ENCODE measurements around the gene C22orf31. TPM values are rescaled to one million over a fixed set of nuclear protein-coding genes. Genes with fewer than 3 reads are reported as not detected.

Gene C22orf31
- total and polyA plus RNA-seq, 2 experiments from 2014 or later: 0.36 TPM; not detected in 1

DNA sequence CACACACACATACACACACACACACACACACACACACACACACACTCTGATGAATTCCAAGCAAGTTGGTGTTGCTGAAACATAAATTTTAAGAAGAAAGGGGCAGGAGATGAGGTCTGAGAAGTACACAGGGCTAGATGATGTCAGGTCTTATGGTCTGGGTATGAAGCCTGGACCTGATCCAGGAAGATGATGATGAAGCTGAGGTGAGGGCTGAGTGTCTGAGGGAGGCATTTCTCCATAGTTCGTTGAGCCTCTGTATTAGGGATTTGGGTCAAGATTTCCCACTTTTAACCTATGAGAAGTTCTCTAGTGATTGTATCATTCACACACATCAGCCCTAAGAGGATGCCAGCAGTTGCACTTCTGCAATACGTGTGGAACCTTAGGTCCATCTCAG lies 43.8 kb upstream of the C22orf31 start:
- H3K27ac ChIP-seq (ENCODE audit: low read depth): no peak overlapping the region
- Mint-ChIP-seq H3K9me3 (no peaks in the 10 kb centered on the region), H3K27ac (no peak overlapping the region), H3K36me3 (ENCODE audit: low read depth) (no peaks in the 10 kb centered on the region; the same call in 2 of the 3 replicates), H3K27me3 (ENCODE audit: insufficient read depth, low read depth, poor library complexity) (peaks cover 4% of the 10 kb centered on the region), H3K4me1 (peaks cover 18% of the 10 kb centered on the region), H3K4me3 (no peak overlapping the region)
- H3K4me3 ChIP-seq: no peak overlapping the region
- no peak overlapping the region for H2AFZ ChIP-seq
- H3K4me2 ChIP-seq: no peak overlapping the region
- H4K20me1 ChIP-seq (replicated peaks; ENCODE audit: insufficient read depth): no peaks in the 10 kb centered on the region
- H3K9me2 ChIP-seq (ENCODE audit: insufficient read depth): no peaks in the 10 kb centered on the region
- no peaks in the 10 kb centered on the region for H3K36me3 ChIP-seq (ENCODE audit: insufficient read depth)
- H3K79me2 ChIP-seq (replicated peaks; ENCODE audit: insufficient read depth): no peaks in the 10 kb centered on the region
- DNase-seq (ENCODE audit: low spot score): no peak
- ATAC-seq: no peak
- H3K4me1 ChIP-seq (ENCODE audit: insufficient read depth): no peaks in the 10 kb centered on the region; the same call in none of the 2 replicates
- no peaks in the 10 kb centered on the region for H3F3A ChIP-seq (replicated peaks; ENCODE audit: low read depth)
- no peak for TF ChIP-seq POLR2AphosphoS5 (IDR thresholded peaks at IDR 0.05; ENCODE audit: low read depth)
- TF ChIP-seq STAT1 (IDR thresholded peaks at IDR 0.05; ENCODE audit: unreplicated experiment): no peak
- no peak for TF ChIP-seq CREB1 (CRISPR knock-in tag; IDR thresholded peaks at IDR 0.05; ENCODE audit: low read depth)
- TF ChIP-seq NANOG (IDR thresholded peaks at IDR 0.05; ENCODE audit: borderline replicate concordance): no peak
- no peak for TF ChIP-seq ZNF331 (CRISPR knock-in tag; IDR thresholded peaks at IDR 0.05; ENCODE audit: low read depth)
- no peak for TF ChIP-seq JUNB (IDR thresholded peaks at IDR 0.05; ENCODE audit: unreplicated experiment)
- no peak for TF ChIP-seq REST (IDR thresholded peaks at IDR 0.05; ENCODE audit: unreplicated experiment)
- TF ChIP-seq, protein P1, sequence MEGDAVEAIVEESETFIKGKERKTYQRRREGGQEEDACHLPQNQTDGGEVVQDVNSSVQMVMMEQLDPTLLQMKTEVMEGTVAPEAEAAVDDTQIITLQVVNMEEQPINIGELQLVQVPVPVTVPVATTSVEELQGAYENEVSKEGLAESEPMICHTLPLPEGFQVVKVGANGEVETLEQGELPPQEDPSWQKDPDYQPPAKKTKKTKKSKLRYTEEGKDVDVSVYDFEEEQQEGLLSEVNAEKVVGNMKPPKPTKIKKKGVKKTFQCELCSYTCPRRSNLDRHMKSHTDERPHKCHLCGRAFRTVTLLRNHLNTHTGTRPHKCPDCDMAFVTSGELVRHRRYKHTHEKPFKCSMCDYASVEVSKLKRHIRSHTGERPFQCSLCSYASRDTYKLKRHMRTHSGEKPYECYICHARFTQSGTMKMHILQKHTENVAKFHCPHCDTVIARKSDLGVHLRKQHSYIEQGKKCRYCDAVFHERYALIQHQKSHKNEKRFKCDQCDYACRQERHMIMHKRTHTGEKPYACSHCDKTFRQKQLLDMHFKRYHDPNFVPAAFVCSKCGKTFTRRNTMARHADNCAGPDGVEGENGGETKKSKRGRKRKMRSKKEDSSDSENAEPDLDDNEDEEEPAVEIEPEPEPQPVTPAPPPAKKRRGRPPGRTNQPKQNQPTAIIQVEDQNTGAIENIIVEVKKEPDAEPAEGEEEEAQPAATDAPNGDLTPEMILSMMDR (conservative IDR thresholded peaks at IDR 0.05; ENCODE audit: low read depth in 2 of 2): no peak
- no peak for TF ChIP-seq ZNF462 (CRISPR knock-in tag; IDR thresholded peaks at IDR 0.05)
- TF ChIP-seq ZNF114 (CRISPR knock-in tag; IDR thresholded peaks at IDR 0.05): no peak
- TF ChIP-seq, protein P2, sequence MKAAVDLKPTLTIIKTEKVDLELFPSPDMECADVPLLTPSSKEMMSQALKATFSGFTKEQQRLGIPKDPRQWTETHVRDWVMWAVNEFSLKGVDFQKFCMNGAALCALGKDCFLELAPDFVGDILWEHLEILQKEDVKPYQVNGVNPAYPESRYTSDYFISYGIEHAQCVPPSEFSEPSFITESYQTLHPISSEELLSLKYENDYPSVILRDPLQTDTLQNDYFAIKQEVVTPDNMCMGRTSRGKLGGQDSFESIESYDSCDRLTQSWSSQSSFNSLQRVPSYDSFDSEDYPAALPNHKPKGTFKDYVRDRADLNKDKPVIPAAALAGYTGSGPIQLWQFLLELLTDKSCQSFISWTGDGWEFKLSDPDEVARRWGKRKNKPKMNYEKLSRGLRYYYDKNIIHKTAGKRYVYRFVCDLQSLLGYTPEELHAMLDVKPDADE (IDR thresholded peaks at IDR 0.05): no peak
- TF ChIP-seq EZH2 (IDR thresholded peaks at IDR 0.05; ENCODE audit: low read depth, unreplicated experiment): no peak
- H3K27me3 ChIP-seq (ENCODE audit: insufficient read depth): no peaks in the 10 kb centered on the region
